ENCODE results near the gene SRSF4. TPM values are rescaled to one million over a fixed set of nuclear protein-coding genes. Genes with fewer than 3 reads are reported as not detected.

Gene SRSF4
- total and polyA plus RNA-seq, 9 of the 15 experiments (the other 6 are each of a cell fraction or from before 2014, with no cell fraction given): 15.9 to 132 (median 82.0) TPM

DNA sequence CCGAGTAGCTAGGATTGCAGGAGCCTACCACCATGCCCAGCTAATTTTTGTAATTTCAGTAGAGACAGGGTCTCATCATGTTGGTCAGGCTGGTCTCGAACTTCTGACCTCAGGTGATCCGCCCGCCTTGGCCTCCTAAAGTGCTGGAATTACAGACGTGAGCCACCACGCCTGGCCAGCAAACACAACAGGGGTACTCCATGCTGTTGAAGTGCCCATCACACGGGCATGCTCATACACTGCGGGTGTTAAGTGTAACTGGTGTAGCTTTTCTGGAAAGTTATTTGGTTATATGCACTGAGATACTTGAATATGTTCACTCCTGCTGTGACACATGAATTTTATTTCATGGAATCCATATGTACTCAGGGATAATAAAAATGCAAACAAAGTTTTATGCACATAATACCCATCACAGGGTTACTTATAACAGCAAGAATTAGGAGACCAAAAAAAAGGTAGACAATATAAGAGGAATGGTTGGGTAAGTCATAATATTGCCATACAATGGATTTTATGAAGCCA, 9.2 kb downstream of the SRSF4 start:
- Histone ChIP-seq H3K9ac (ENCODE audit: insufficient read depth in 1 of 2, low read depth in 2 of 2, low read length in 2 of 2) (0 out of 4 replicates have a peak overlapping the region, but pooled peaks of 1 of the 2 experiments have one; percentile 57), H3K9me3 (replicated peaks; ENCODE audit: control insufficient read depth, insufficient read depth, low read depth, low read length) (no peaks in the 10 kb centered on the region), H3K9me1 (ENCODE audit: control insufficient read depth, insufficient read depth, low read length) (no peaks in the 10 kb centered on the region), H3K79me2 (ENCODE audit: control insufficient read depth, insufficient read depth, low read length) (peaks cover 98% of the 10 kb centered on the region), H4K20me1 (replicated peaks; ENCODE audit: control insufficient read depth, insufficient read depth, low read length) (peaks cover 42% of the 10 kb centered on the region), H3K27me3 (ENCODE audit: control insufficient read depth in 2 of 2, insufficient read depth in 2 of 2, low read length in 2 of 2) (no peaks in the 10 kb centered on the region), H3K27ac (ENCODE audit: extremely low read depth, low read depth, low read length) (no peak overlapping the region), H3K36me3 (ENCODE audit: control insufficient read depth, insufficient read depth, low read length) (peaks cover 85% of the 10 kb centered on the region), H3K4me1 (replicated peaks in 1 of 2; ENCODE audit: control insufficient read depth in 2 of 2, insufficient read depth in 2 of 2, low read length in 2 of 2) (peaks cover 4 to 7% of the 10 kb centered on the region in 2 experiments; a peak in 4 of 5 replicates), H2AFZ (ENCODE audit: low read depth, low read length) (no peak overlapping the region), H3K4me3 (no peak overlapping the region), H3K4me2 (ENCODE audit: insufficient read depth, low read length) (no peak overlapping the region)
- FAIRE-seq (no peak), DNase-seq (ENCODE audit: extremely low read depth in 1 of 4, low spot score in 3 of 4) (no peak), ATAC-seq (no peak)
- BruUV-seq (replicated peaks): no TSS peak
- ChIA-PET CTCF (ENCODE audit: low intra/inter-chr PET ratio) (no interaction called here), POLR2A (interaction anchor here (1.1 to 14.0 kb wide), 4 partner anchors 7 to 48 kb away, joined by 5 to 129 read pairs (median 46); partner anchors contain the start of gene SRSF4)
- in situ Hi-C loops (cut with MboI): no loop called here
- TF ChIP-seq, protein P1, sequence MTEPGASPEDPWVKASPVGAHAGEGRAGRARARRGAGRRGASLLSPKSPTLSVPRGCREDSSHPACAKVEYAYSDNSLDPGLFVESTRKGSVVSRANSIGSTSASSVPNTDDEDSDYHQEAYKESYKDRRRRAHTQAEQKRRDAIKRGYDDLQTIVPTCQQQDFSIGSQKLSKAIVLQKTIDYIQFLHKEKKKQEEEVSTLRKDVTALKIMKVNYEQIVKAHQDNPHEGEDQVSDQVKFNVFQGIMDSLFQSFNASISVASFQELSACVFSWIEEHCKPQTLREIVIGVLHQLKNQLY (CRISPR knock-in tag; conservative IDR thresholded peaks at IDR 0.05): no peak
- TF ChIP-seq SPI1 (IDR thresholded peaks at IDR 0.05; ENCODE audit: borderline replicate concordance, low read depth, low read length) (no peak), SMARCB1 (IDR thresholded peaks at IDR 0.05; ENCODE audit: insufficient read length, low read depth) (no peak), CREB1 (IDR thresholded peaks at IDR 0.05) (no peak), CREB1 (CRISPR knock-in tag; IDR thresholded peaks at IDR 0.05) (no peak), ZFP36 (IDR thresholded peaks at IDR 0.05; ENCODE audit: low read depth, low read length, partially characterized antibody) (no peak), ILF3 (IDR thresholded peaks at IDR 0.05; ENCODE audit: borderline replicate concordance) (no peak), MECOM (CRISPR knock-in tag; IDR thresholded peaks at IDR 0.05) (no peak)
- TF ChIP-seq, protein P2, sequence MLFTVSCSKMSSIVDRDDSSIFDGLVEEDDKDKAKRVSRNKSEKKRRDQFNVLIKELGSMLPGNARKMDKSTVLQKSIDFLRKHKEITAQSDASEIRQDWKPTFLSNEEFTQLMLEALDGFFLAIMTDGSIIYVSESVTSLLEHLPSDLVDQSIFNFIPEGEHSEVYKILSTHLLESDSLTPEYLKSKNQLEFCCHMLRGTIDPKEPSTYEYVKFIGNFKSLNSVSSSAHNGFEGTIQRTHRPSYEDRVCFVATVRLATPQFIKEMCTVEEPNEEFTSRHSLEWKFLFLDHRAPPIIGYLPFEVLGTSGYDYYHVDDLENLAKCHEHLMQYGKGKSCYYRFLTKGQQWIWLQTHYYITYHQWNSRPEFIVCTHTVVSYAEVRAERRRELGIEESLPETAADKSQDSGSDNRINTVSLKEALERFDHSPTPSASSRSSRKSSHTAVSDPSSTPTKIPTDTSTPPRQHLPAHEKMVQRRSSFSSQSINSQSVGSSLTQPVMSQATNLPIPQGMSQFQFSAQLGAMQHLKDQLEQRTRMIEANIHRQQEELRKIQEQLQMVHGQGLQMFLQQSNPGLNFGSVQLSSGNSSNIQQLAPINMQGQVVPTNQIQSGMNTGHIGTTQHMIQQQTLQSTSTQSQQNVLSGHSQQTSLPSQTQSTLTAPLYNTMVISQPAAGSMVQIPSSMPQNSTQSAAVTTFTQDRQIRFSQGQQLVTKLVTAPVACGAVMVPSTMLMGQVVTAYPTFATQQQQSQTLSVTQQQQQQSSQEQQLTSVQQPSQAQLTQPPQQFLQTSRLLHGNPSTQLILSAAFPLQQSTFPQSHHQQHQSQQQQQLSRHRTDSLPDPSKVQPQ (CRISPR knock-in tag; IDR thresholded peaks at IDR 0.05; ENCODE audit: borderline replicate concordance): no peak
- 93% methylated on average over 8 of the region's 8 CpGs for WGBS (ENCODE audit: insufficient coverage, low coverage, missing lambda C conversion rate)
- intact Hi-C loops (cut with micrococcal nuclease): no loop called here

Data from K562 (cell line).